HepG2 (cell line): ENCODE measurements around the gene NEDD4L. TPM values are rescaled to one million over a fixed set of nuclear protein-coding genes. Genes with fewer than 3 reads are reported as not detected.
A peak's percentile ranks its signal among the peaks of the same experiment; 100 is the strongest.

Experiments used
- AFF4 ChIP-seq: sonication (generic); formaldehyde crosslinking; IDR thresholded peaks from 2 replicates; pipeline ENCODE4 v1.4.0; 2020; ENCODE audit warnings: missing genetic modification reagents
- NFAT5 ChIP-seq: sonication (generic); formaldehyde crosslinking; IDR thresholded peaks from 2 replicates; pipeline ENCODE4 v1.4.0; 2020; ENCODE audit warnings: missing genetic modification reagents
- POGK ChIP-seq: sonication (generic); formaldehyde crosslinking; conservative IDR thresholded peaks from 2 replicates; pipeline ENCODE4 v1.8.0; 2022; ENCODE audit warnings: mild to moderate bottlenecking, moderate library complexity, missing genetic modification reagents
- PRDM15 ChIP-seq: sonication (generic); formaldehyde crosslinking; IDR thresholded peaks from 2 replicates; pipeline ENCODE4 v1.4.0; 2020; ENCODE audit warnings: missing genetic modification reagents
- TIGD3 ChIP-seq: sonication (generic); formaldehyde crosslinking; IDR thresholded peaks from 2 replicates; pipeline ENCODE4 v1.5.1; 2020; ENCODE audit warnings: mild to moderate bottlenecking, missing genetic modification reagents, borderline replicate concordance
- ZNF224 ChIP-seq: sonication (generic); formaldehyde crosslinking; IDR thresholded peaks from 2 replicates; pipeline ENCODE4 v1.5.0; 2020; ENCODE audit warnings: mild to moderate bottlenecking, missing genetic modification reagents
- ZNF34 ChIP-seq: sonication (generic); formaldehyde crosslinking; IDR thresholded peaks from 2 replicates; pipeline ENCODE4 v1.4.0; 2020; ENCODE audit warnings: mild to moderate bottlenecking, missing genetic modification reagents, borderline replicate concordance
- ZNF557 ChIP-seq: sonication (generic); formaldehyde crosslinking; IDR thresholded peaks from 2 replicates; pipeline ENCODE4 v1.4.0; 2020; ENCODE audit warnings: missing genetic modification reagents
- polyA plus RNA-seq, 8 experiments: library from polyadenylated mRNA; depleted of rRNA in 3 of 8; stranded (reverse) in 7 of 8; unstranded in 1 of 8; fragments of >200 nt; fragmentation: Illumina TruSeq in 4 of 8; extraction: Trizol in 4 of 8; gene quantifications; 2 replicates each; pipeline versions ENCODE4 v1.2.1 to v1.2.3, GENCODE V29; 2011 to 2016; ENCODE audit warnings: low read depth in 4 of 8, missing spikeins in 1 of 8, mixed read lengths in 1 of 8; ENCODE audit not compliant: insufficient read depth in 1 of 8
- total RNA-seq, 5 experiments: library from RNA; depleted of rRNA; stranded (reverse); fragments of >200 nt; fragmentation: Illumina TruSeq; extraction: Trizol; gene quantifications; 2 replicates each; pipeline ENCODE4 v1.2.3, GENCODE V29; 2016; ENCODE audit warnings: low read depth in 1 of 5

The NEDD4L gene
- total and polyA plus RNA-seq, 2 of the 13 experiments (the other 11 are each of a cell fraction or from before 2014, with no cell fraction given), result 168 to 390 TPM

GRCh38 chr18:58416704-58417683, 373.0 kb downstream of the NEDD4L start (continued):
- 0 out of 2 replicates have a peak, but pooled peaks have one; percentile 50 for TF ChIP-seq POGK (CRISPR knock-in tag)
- no peak for TF ChIP-seq ZNF224 (CRISPR knock-in tag)
- peak; percentile 45; the same call in 1 of the 2 replicates for TF ChIP-seq AFF4 (CRISPR knock-in tag)
- no peak for TF ChIP-seq ZNF34 (CRISPR knock-in tag)
- TF ChIP-seq PRDM15 (CRISPR knock-in tag), result no peak
- TF ChIP-seq NFAT5 (CRISPR knock-in tag), result no peak
- no peak for TF ChIP-seq ZNF557
- TF ChIP-seq TIGD3 (CRISPR knock-in tag), result no peak
